Neutrophil (primary cell): ENCODE data around the gene HNRNPA2B1.

Experiments
- H3K27ac ChIP-seq: fragments of 200-600 bp; sonication (generic); 2 replicates; pipeline ENCODE4 v1.5.1; 2016; ENCODE audit warnings: mild to moderate bottlenecking, moderate library complexity
- H3K27me3 ChIP-seq: fragments of 200-600 bp; sonication (generic); 2 replicates; pipeline ENCODE4 v1.6.0; 2016; ENCODE audit warnings: mild to moderate bottlenecking
- H3K36me3 ChIP-seq: fragments of 200-600 bp; sonication (generic); 2 replicates; pipeline ENCODE4 v1.5.1; 2017
- H3K4me1 ChIP-seq, 2 experiments: fragments of 200-600 bp in 1 of 2; sonication (generic) in 1 of 2; 1 replicate in 1 of 2; 2 replicates in 1 of 2; pipeline versions ENCODE4 v1.5.1 to v1.6.1; 2013 to 2016; ENCODE audit warnings: low read depth in 1 of 2, low read length in 1 of 2, mild to moderate bottlenecking in 1 of 2, moderate library complexity in 1 of 2; ENCODE audit not compliant: control insufficient read depth in 1 of 2, insufficient read depth in 1 of 2
- H3K4me3 ChIP-seq, 2 experiments: fragments of 200-600 bp in 1 of 2; sonication (generic) in 1 of 2; 1 replicate in 1 of 2; 2 replicates in 1 of 2; pipeline ENCODE4 v1.5.1; 2013 to 2016; ENCODE audit warnings: low read depth in 1 of 2, low read length in 1 of 2, mild to moderate bottlenecking in 1 of 2, moderate library complexity in 1 of 2
- H3K9me3 ChIP-seq: fragments of 200-600 bp; sonication (generic); 2 replicates; pipeline ENCODE4 v1.5.1; 2016
- CTCF ChIP-seq: fragments of 200-600 bp; sonication (generic); IDR thresholded peaks from 2 replicates; pipeline ENCODE4 v1.5.1; 2016; ENCODE audit warnings: antibody characterized with exemption

Gene HNRNPA2B1

GRCh38 chr7:26183545-26184280 is 16.8 kb downstream of the HNRNPA2B1 start:
- Histone ChIP-seq H3K36me3 (peaks cover 50% of the 10 kb centered on the region), H3K4me1 (peaks cover 0 to 4% of the 10 kb centered on the region in 2 experiments), H3K4me3 (no peak overlapping the region), H3K9me3 (no peaks in the 10 kb centered on the region), H3K27ac (peak overlapping the region; percentile 36), H3K27me3 (no peaks in the 10 kb centered on the region)
- TF ChIP-seq CTCF = no peak

DNA sequence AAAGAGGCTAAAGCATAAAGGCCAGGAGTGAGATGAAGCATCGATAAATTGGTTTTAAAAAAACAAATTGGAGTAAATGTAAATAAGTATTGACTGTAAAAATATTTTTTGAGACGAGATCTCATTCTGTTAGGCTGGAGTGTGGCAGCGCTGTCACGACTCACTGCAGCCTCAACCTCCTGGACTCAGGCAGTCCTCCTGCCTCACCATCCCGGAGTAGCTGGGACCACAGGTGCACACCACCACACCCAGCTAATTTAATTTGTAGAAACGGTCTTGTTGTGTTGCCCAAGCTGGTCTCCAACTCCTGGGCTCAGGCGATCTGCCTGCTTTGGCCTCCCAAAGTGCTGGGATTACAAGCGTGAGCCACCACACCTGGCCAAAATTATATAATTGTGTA is 17.8 kb downstream of the HNRNPA2B1 start:
- no peak for TF ChIP-seq CTCF
- no peaks in the 10 kb centered on the region for H3K27me3 ChIP-seq
- peaks cover 0 to 4% of the 10 kb centered on the region in 2 experiments for H3K4me1 ChIP-seq
- peak overlapping the region; percentile 36 for H3K27ac ChIP-seq
- H3K4me3 ChIP-seq = no peak overlapping the region
- no peaks in the 10 kb centered on the region for H3K9me3 ChIP-seq
- H3K36me3 ChIP-seq = peaks cover 40% of the 10 kb centered on the region

GRCh38 chr7:26182283-26182682 is 18.3 kb downstream of the HNRNPA2B1 start:
- no peak overlapping the region for H3K4me3 ChIP-seq
- H3K4me1 ChIP-seq = peaks cover 0 to 4% of the 10 kb centered on the region in 2 experiments
- no peak overlapping the region for H3K27ac ChIP-seq
- H3K9me3 ChIP-seq = no peaks in the 10 kb centered on the region
- no peak for TF ChIP-seq CTCF
- H3K27me3 ChIP-seq = no peaks in the 10 kb centered on the region
- H3K36me3 ChIP-seq = peaks cover 35% of the 10 kb centered on the region

DNA sequence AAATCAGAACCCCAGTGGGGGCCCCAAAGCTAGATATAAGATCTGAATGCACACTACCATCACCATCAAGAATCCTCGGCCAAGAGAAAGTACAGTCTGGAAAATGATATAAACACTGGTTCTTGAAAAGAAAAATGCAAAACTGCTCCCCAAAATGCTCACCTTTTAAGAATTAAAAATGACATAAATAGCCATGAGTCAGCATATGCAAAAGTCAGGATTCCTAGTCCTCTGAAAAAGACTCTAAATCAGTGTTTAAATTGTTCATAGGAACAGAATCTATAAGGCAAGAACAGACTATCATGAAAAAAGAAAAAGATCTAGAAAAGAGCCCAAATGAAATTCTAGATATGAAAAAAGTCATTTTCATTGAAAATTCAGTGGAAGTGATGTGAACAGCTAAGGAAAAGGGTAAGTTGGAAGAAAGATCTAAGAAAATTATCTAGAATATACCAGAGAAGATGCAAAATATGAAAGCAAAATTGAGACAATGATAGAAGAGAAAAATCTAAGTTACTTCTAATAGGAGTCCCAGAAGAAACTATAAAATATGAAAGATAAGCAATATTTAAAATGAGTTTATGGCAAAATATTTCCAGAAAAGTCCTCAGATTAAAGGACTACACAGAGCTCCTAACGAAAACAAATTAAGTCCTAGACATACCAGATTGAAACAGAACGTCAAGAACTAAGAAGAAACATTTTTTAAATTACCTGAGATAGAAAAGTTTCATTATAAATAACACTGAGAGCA is 18.9 kb downstream of the HNRNPA2B1 start:
- Histone ChIP-seq H3K36me3 (peaks cover 31% of the 10 kb centered on the region), H3K27ac (no peak overlapping the region), H3K4me1 (peaks cover 0 to 4% of the 10 kb centered on the region in 2 experiments), H3K9me3 (no peaks in the 10 kb centered on the region), H3K27me3 (no peaks in the 10 kb centered on the region), H3K4me3 (no peak overlapping the region)
- TF ChIP-seq CTCF = no peak

GRCh38 chr7:26180792-26181198 is 19.8 kb downstream of the HNRNPA2B1 start:
- H3K27ac ChIP-seq = no peak overlapping the region
- H3K4me1 ChIP-seq = peaks cover 0 to 4% of the 10 kb centered on the region in 2 experiments
- TF ChIP-seq CTCF = no peak
- H3K9me3 ChIP-seq = no peaks in the 10 kb centered on the region
- H3K36me3 ChIP-seq = peaks cover 25% of the 10 kb centered on the region
- no peaks in the 10 kb centered on the region for H3K27me3 ChIP-seq
- H3K4me3 ChIP-seq = no peak overlapping the region
